ENCODE data around the gene C19orf25. TPM values are rescaled to one million over a fixed set of nuclear protein-coding genes. Genes with fewer than 3 reads are reported as not detected.

C19orf25 gene
- total RNA-seq, 3 donors from 2014 or later, result 31.0 to 32.1 (median 32.0) TPM

- Mint-ChIP-seq H3K4me3 (no peak overlapping the region), H3K4me1 (ENCODE audit: low read depth) (peaks cover 6% of the 10 kb centered on the region), H3K36me3 (ENCODE audit: insufficient read depth) (no peaks in the 10 kb centered on the region), H3K27me3 (ENCODE audit: low read depth) (peaks cover 32% of the 10 kb centered on the region), H3K9me3 (no peaks in the 10 kb centered on the region)
- no peak for ATAC-seq
- DNase-seq, result no peak
Measured at GRCh38 chr19:1460033-1460995, 18.7 kb downstream of the C19orf25 start.

- ATAC-seq (no peak), DNase-seq (no peak)
- no peak overlapping the region for H3K4me3 Mint-ChIP-seq
- peaks cover 35% of the 10 kb centered on the region for H3K27me3 Mint-ChIP-seq (ENCODE audit: low read depth)
- H3K36me3 Mint-ChIP-seq (ENCODE audit: insufficient read depth), result no peaks in the 10 kb centered on the region
- peaks cover 8% of the 10 kb centered on the region for H3K4me1 Mint-ChIP-seq (ENCODE audit: low read depth)
- H3K9me3 Mint-ChIP-seq, result no peaks in the 10 kb centered on the region
Measured at GRCh38 chr19:1459479-1459878, 19.5 kb downstream of the C19orf25 start.

- ATAC-seq, result no peak
- H3K9me3 Mint-ChIP-seq, result no peaks in the 10 kb centered on the region
Measured at GRCh38 chr19:1457892-1458291, 21.1 kb downstream of the C19orf25 start.

GRCh38 chr19:1457031-1457739 lies 21.8 kb downstream of the C19orf25 start:
- Mint-ChIP-seq H3K9me3 (no peaks in the 10 kb centered on the region), H3K4me3 (no peak overlapping the region), H3K27me3 (ENCODE audit: low read depth) (peaks cover 49% of the 10 kb centered on the region), H3K4me1 (ENCODE audit: low read depth) (peaks cover 11% of the 10 kb centered on the region), H3K36me3 (ENCODE audit: insufficient read depth) (no peaks in the 10 kb centered on the region)
- ATAC-seq, result no peak
- DNase-seq, result no peak

More at GRCh38 chr19:1457892-1458291, 21.1 kb downstream of the C19orf25 start:
- Mint-ChIP-seq H3K4me3 (no peak overlapping the region), H3K36me3 (ENCODE audit: insufficient read depth) (no peaks in the 10 kb centered on the region), H3K27me3 (ENCODE audit: low read depth) (peaks cover 42% of the 10 kb centered on the region), H3K4me1 (ENCODE audit: low read depth) (peaks cover 11% of the 10 kb centered on the region)
- DNase-seq, result no peak

GRCh38 chr19:1456121-1456900 lies 22.7 kb downstream of the C19orf25 start:
- no peak for ATAC-seq
- peaks cover 55% of the 10 kb centered on the region for H3K27me3 Mint-ChIP-seq (ENCODE audit: low read depth)
- no peaks in the 10 kb centered on the region for H3K9me3 Mint-ChIP-seq
- no peak for DNase-seq
- H3K4me3 Mint-ChIP-seq, result no peak overlapping the region
- peaks cover 11% of the 10 kb centered on the region for H3K4me1 Mint-ChIP-seq (ENCODE audit: low read depth)
- no peaks in the 10 kb centered on the region for H3K36me3 Mint-ChIP-seq (ENCODE audit: insufficient read depth)

GRCh38 chr19:1455336-1456120 lies 23.5 kb downstream of the C19orf25 start:
- no peaks in the 10 kb centered on the region for H3K9me3 Mint-ChIP-seq

GRCh38 chr19:1455002-1455335 lies 24.0 kb downstream of the C19orf25 start:
- Mint-ChIP-seq H3K27me3 (ENCODE audit: low read depth) (peaks cover 67% of the 10 kb centered on the region), H3K36me3 (ENCODE audit: insufficient read depth) (no peaks in the 10 kb centered on the region), H3K4me1 (ENCODE audit: low read depth) (peaks cover 16% of the 10 kb centered on the region), H3K4me3 (no peak overlapping the region), H3K9me3 (no peaks in the 10 kb centered on the region)
- ATAC-seq (no peak), DNase-seq (no peak)

More at GRCh38 chr19:1455336-1456120, 23.5 kb downstream of the C19orf25 start:
- Mint-ChIP-seq H3K27me3 (ENCODE audit: low read depth) (peaks cover 63% of the 10 kb centered on the region), H3K4me3 (peak overlapping the region; percentile 11), H3K4me1 (ENCODE audit: low read depth) (peaks cover 14% of the 10 kb centered on the region), H3K36me3 (ENCODE audit: insufficient read depth) (no peaks in the 10 kb centered on the region)
- DNase-seq (no peak), ATAC-seq (peak; percentile 69 to 71)

- DNase-seq (no peak), ATAC-seq (no peak)
- H3K36me3 Mint-ChIP-seq (ENCODE audit: insufficient read depth), result peaks cover 1% of the 10 kb centered on the region
- peaks cover 64% of the 10 kb centered on the region for H3K27me3 Mint-ChIP-seq (ENCODE audit: low read depth)
- no peak overlapping the region for H3K4me3 Mint-ChIP-seq
- H3K4me1 Mint-ChIP-seq (ENCODE audit: low read depth), result peaks cover 18% of the 10 kb centered on the region
- no peaks in the 10 kb centered on the region for H3K9me3 Mint-ChIP-seq
Measured at GRCh38 chr19:1453525-1454364, 25.3 kb downstream of the C19orf25 start.

GRCh38 chr19:1452802-1453524 lies 26.1 kb downstream of the C19orf25 start:
- H3K27me3 Mint-ChIP-seq (ENCODE audit: low read depth), result peaks cover 64% of the 10 kb centered on the region
- H3K4me3 Mint-ChIP-seq, result no peak overlapping the region
- H3K9me3 Mint-ChIP-seq, result no peaks in the 10 kb centered on the region
- DNase-seq (no peak), ATAC-seq (no peak)
- peaks cover 20% of the 10 kb centered on the region for H3K4me1 Mint-ChIP-seq (ENCODE audit: low read depth)
- peaks cover 1% of the 10 kb centered on the region for H3K36me3 Mint-ChIP-seq (ENCODE audit: insufficient read depth)

GRCh38 chr19:1451916-1452801 lies 26.9 kb downstream of the C19orf25 start:
- ATAC-seq (no peak), DNase-seq (no peak)
- H3K27me3 Mint-ChIP-seq (ENCODE audit: low read depth), result peaks cover 66% of the 10 kb centered on the region
- no peak overlapping the region for H3K4me3 Mint-ChIP-seq
- peaks cover 1% of the 10 kb centered on the region for H3K36me3 Mint-ChIP-seq (ENCODE audit: insufficient read depth)
- no peaks in the 10 kb centered on the region for H3K9me3 Mint-ChIP-seq
- peaks cover 20% of the 10 kb centered on the region for H3K4me1 Mint-ChIP-seq (ENCODE audit: low read depth)

GRCh38 chr19:1450735-1451731 lies 28.0 kb downstream of the C19orf25 start:
- peaks cover 22% of the 10 kb centered on the region for H3K4me1 Mint-ChIP-seq (ENCODE audit: low read depth)
- no peak for DNase-seq
- no peak for ATAC-seq
- H3K9me3 Mint-ChIP-seq, result no peaks in the 10 kb centered on the region
- peak overlapping the region; percentile 5 for H3K4me3 Mint-ChIP-seq
- peaks cover 1% of the 10 kb centered on the region for H3K36me3 Mint-ChIP-seq (ENCODE audit: insufficient read depth)
- peaks cover 70% of the 10 kb centered on the region for H3K27me3 Mint-ChIP-seq (ENCODE audit: low read depth)

All from activated T-cell treated with anti-CD3 and anti-CD28 coated beads, Interleukin-2, amount 50 U/mL, for 4 hours (primary cell).